Thyroid gland (tissue), 4 donors: Measurements from ENCODE around the gene OR13A1.
"Not testable (repeated sequence)": the region's sequence is repeated elsewhere in the genome, so short reads cannot be mapped to it uniquely, and the experiment has no call there.

Experiments
- CTCF ChIP-seq, 6 experiments: fragments of 200-600 bp in 3 of 6; fragments of 450-650 bp in 3 of 6; sonication (generic) in 3 of 6; IDR thresholded peaks; one replicate each; pipeline ENCODE4 v1.5.1; 2016 to 2019; ENCODE audit warnings: antibody characterized with exemption in 6 of 6, mild to moderate bottlenecking in 2 of 6, inconsistent platforms in 1 of 6, moderate library complexity in 1 of 6
- POLR2A ChIP-seq, 2 donors: fragments of 450-650 bp; IDR thresholded peaks; one replicate each; pipeline ENCODE4 v1.6.1; 2017; ENCODE audit warnings: antibody characterized with exemption in 2 of 2, mild to moderate bottlenecking in 2 of 2, moderate library complexity in 1 of 2

- not testable (repeated sequence) for TF ChIP-seq CTCF, POLR2A (IDR thresholded peaks at IDR 0.05)
Observed at GRCh38 chr10:45260635-45261034, 54.8 kb downstream of the OR13A1 start.
